ENCODE results near the gene SEMA4D.

DNA sequence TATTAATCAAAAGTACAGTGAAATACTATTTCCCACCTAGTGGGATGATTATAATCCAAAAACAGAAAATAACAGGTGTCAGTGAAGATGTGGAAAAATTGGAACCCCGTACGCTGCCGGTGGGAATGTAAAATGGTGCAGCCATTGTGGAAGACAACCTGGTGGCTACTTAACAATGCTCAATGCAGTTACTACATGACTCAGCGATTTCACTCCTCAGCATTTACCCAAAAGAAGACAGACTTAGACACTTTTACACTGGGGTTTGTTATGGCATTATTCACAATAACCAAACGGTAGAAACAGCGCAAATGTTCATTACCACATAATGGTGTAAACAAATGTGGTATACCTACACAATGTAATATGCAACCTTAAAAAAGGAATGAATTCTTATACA is 155.7 kb downstream of the SEMA4D start:
- TF ChIP-seq EZH2 (IDR thresholded peaks at IDR 0.05; ENCODE audit: borderline replicate concordance, low read depth, low read length) (no peak), SP1 (CRISPR knock-in tag; IDR thresholded peaks at IDR 0.05) (no peak), SREBF2 (CRISPR knock-in tag; IDR thresholded peaks at IDR 0.05) (no peak), SMAD3 (CRISPR knock-in tag; conservative IDR thresholded peaks at IDR 0.05) (no peak), L3MBTL2 (IDR thresholded peaks at IDR 0.05) (no peak), E2F1 (CRISPR knock-in tag; IDR thresholded peaks at IDR 0.05) (no peak), CBX2 (IDR thresholded peaks at IDR 0.05; ENCODE audit: insufficient read depth, low read length, poor library complexity, severe bottlenecking) (no peak), SRSF1 (IDR thresholded peaks at IDR 0.05; ENCODE audit: low read depth, low read length) (no peak)
- TF ChIP-seq, protein P1, sequence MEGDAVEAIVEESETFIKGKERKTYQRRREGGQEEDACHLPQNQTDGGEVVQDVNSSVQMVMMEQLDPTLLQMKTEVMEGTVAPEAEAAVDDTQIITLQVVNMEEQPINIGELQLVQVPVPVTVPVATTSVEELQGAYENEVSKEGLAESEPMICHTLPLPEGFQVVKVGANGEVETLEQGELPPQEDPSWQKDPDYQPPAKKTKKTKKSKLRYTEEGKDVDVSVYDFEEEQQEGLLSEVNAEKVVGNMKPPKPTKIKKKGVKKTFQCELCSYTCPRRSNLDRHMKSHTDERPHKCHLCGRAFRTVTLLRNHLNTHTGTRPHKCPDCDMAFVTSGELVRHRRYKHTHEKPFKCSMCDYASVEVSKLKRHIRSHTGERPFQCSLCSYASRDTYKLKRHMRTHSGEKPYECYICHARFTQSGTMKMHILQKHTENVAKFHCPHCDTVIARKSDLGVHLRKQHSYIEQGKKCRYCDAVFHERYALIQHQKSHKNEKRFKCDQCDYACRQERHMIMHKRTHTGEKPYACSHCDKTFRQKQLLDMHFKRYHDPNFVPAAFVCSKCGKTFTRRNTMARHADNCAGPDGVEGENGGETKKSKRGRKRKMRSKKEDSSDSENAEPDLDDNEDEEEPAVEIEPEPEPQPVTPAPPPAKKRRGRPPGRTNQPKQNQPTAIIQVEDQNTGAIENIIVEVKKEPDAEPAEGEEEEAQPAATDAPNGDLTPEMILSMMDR (IDR thresholded peaks at IDR 0.05 in 2 of 3, conservative IDR thresholded peaks at IDR 0.05 in 1 of 3; ENCODE audit: insufficient read depth in 2 of 3, low read depth in 1 of 3, low read length in 3 of 3) = no peak
- TF ChIP-seq, protein P2, sequence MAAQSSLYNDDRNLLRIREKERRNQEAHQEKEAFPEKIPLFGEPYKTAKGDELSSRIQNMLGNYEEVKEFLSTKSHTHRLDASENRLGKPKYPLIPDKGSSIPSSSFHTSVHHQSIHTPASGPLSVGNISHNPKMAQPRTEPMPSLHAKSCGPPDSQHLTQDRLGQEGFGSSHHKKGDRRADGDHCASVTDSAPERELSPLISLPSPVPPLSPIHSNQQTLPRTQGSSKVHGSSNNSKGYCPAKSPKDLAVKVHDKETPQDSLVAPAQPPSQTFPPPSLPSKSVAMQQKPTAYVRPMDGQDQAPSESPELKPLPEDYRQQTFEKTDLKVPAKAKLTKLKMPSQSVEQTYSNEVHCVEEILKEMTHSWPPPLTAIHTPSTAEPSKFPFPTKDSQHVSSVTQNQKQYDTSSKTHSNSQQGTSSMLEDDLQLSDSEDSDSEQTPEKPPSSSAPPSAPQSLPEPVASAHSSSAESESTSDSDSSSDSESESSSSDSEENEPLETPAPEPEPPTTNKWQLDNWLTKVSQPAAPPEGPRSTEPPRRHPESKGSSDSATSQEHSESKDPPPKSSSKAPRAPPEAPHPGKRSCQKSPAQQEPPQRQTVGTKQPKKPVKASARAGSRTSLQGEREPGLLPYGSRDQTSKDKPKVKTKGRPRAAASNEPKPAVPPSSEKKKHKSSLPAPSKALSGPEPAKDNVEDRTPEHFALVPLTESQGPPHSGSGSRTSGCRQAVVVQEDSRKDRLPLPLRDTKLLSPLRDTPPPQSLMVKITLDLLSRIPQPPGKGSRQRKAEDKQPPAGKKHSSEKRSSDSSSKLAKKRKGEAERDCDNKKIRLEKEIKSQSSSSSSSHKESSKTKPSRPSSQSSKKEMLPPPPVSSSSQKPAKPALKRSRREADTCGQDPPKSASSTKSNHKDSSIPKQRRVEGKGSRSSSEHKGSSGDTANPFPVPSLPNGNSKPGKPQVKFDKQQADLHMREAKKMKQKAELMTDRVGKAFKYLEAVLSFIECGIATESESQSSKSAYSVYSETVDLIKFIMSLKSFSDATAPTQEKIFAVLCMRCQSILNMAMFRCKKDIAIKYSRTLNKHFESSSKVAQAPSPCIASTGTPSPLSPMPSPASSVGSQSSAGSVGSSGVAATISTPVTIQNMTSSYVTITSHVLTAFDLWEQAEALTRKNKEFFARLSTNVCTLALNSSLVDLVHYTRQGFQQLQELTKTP (IDR thresholded peaks at IDR 0.05; ENCODE audit: low read depth in 1 of 2, partially characterized antibody in 2 of 2) = no peak
- TF ChIP-seq, protein P3, sequence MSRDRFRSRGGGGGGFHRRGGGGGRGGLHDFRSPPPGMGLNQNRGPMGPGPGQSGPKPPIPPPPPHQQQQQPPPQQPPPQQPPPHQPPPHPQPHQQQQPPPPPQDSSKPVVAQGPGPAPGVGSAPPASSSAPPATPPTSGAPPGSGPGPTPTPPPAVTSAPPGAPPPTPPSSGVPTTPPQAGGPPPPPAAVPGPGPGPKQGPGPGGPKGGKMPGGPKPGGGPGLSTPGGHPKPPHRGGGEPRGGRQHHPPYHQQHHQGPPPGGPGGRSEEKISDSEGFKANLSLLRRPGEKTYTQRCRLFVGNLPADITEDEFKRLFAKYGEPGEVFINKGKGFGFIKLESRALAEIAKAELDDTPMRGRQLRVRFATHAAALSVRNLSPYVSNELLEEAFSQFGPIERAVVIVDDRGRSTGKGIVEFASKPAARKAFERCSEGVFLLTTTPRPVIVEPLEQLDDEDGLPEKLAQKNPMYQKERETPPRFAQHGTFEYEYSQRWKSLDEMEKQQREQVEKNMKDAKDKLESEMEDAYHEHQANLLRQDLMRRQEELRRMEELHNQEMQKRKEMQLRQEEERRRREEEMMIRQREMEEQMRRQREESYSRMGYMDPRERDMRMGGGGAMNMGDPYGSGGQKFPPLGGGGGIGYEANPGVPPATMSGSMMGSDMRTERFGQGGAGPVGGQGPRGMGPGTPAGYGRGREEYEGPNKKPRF (IDR thresholded peaks at IDR 0.05; ENCODE audit: low read depth, low read length) = no peak

Measured in K562 (cell line).